Gastroesophageal sphincter (tissue), 3 donors: Measurements from ENCODE around the gene CA5B.

Experiments used
- EP300 ChIP-seq: sonication (generic); formaldehyde crosslinking; IDR thresholded peaks from one replicate; pipeline ENCODE4 v1.6.1; 2017; ENCODE audit warnings: antibody characterized with exemption, mild to moderate bottlenecking
- POLR2A ChIP-seq, 2 donors: fragments of 450-650 bp; IDR thresholded peaks; one replicate each; pipeline ENCODE4 v1.6.1; 2017; ENCODE audit warnings: antibody characterized with exemption in 2 of 2, mild to moderate bottlenecking in 2 of 2, moderate library complexity in 1 of 2
- POLR2AphosphoS5 ChIP-seq: sonication (generic); formaldehyde crosslinking; IDR thresholded peaks from one replicate; pipeline ENCODE4 v1.6.1; 2017; ENCODE audit warnings: antibody characterized with exemption
- TF ChIP-seq, protein P1 (sequence below), 4 experiments: fragments of 200-600 bp in 2 of 4; fragments of 450-650 bp in 2 of 4; sonication (generic) in 1 of 4; IDR thresholded peaks; one replicate each; pipeline ENCODE4 v1.5.1; 2017 to 2019; ENCODE audit warnings: antibody characterized with exemption in 4 of 4, mild to moderate bottlenecking in 2 of 4, moderate library complexity in 2 of 4

DNA sequence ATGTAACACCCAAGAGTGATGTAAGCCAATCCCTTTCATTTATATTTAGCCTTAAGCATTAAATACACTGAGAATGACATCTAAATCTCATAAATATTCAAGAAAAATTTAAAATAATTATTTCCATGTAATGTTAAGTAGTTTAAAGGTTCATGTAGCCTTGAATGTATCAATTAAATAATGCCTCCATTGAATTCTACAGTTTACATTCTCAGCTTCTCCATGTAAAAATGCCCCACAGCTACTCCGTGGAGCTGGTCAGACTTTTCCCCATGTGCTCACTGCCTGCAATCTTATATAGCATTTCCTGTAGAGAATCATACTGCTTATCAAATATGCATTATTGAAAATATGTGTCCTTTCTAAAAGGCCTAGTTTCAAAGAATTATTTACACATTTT lies 91.1 kb downstream of the CA5B start:
- TF ChIP-seq, protein P1, sequence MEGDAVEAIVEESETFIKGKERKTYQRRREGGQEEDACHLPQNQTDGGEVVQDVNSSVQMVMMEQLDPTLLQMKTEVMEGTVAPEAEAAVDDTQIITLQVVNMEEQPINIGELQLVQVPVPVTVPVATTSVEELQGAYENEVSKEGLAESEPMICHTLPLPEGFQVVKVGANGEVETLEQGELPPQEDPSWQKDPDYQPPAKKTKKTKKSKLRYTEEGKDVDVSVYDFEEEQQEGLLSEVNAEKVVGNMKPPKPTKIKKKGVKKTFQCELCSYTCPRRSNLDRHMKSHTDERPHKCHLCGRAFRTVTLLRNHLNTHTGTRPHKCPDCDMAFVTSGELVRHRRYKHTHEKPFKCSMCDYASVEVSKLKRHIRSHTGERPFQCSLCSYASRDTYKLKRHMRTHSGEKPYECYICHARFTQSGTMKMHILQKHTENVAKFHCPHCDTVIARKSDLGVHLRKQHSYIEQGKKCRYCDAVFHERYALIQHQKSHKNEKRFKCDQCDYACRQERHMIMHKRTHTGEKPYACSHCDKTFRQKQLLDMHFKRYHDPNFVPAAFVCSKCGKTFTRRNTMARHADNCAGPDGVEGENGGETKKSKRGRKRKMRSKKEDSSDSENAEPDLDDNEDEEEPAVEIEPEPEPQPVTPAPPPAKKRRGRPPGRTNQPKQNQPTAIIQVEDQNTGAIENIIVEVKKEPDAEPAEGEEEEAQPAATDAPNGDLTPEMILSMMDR (IDR thresholded peaks at IDR 0.05), result no peak
- TF ChIP-seq POLR2AphosphoS5, result no peak
- no peak for TF ChIP-seq EP300
- no peak for TF ChIP-seq POLR2A (IDR thresholded peaks at IDR 0.05)
